ENCODE results near the gene TSR3. TPM values are rescaled to one million over a fixed set of nuclear protein-coding genes. Genes with fewer than 3 reads are reported as not detected.

Gene TSR3
- total RNA-seq, 2 experiments from 2014 or later: 86.5 to 92.1 TPM

- POLR2A ChIA-PET: no interaction called here
- CTCF ChIA-PET: no interaction called here
Observed at GRCh38 chr16:1320097-1320496, 31.6 kb downstream of the TSR3 start.

GRCh38 chr16:1319041-1319440 is 32.6 kb downstream of the TSR3 start:
- ChIA-PET CTCF (no interaction called here), POLR2A (no interaction called here)

GRCh38 chr16:1318268-1318545 is 33.5 kb downstream of the TSR3 start:
- ChIA-PET POLR2A (no interaction called here), CTCF (no interaction called here)

- ChIA-PET CTCF (interaction anchor here (1.8 kb wide), 1 partner anchor 13 kb away, joined by 5 read pairs; no protein-coding TSS in a partner anchor), POLR2A (no interaction called here)
Observed at GRCh38 chr16:1317479-1318267, 34.0 kb downstream of the TSR3 start.

GRCh38 chr16:1316033-1316405 is 35.7 kb downstream of the TSR3 start:
- ChIA-PET POLR2A (interaction anchor here (0.9 kb wide), 1 partner anchor 8 kb away, joined by 4 read pairs; no protein-coding TSS in a partner anchor), CTCF (interaction anchor here (1.8 kb wide), 1 partner anchor 15 kb away, joined by 5 read pairs; no protein-coding TSS in a partner anchor)

- CTCF ChIA-PET: interaction anchor here (1.8 kb wide), 1 partner anchor 15 kb away, joined by 5 read pairs; no protein-coding TSS in a partner anchor
- POLR2A ChIA-PET: interaction anchor here (0.9 kb wide), 1 partner anchor 9 kb away, joined by 4 read pairs; no protein-coding TSS in a partner anchor
Observed at GRCh38 chr16:1315081-1316032, 36.3 kb downstream of the TSR3 start.

GRCh38 chr16:1314399-1315068 is 37.1 kb downstream of the TSR3 start:
- CTCF ChIA-PET: no interaction called here
- POLR2A ChIA-PET: no interaction called here

- POLR2A ChIA-PET: interaction anchor here (0.6 kb wide), 1 partner anchor 391 kb away, joined by 4 read pairs; no protein-coding TSS in a partner anchor
- CTCF ChIA-PET: no interaction called here
Observed at GRCh38 chr16:1313721-1314369, 37.8 kb downstream of the TSR3 start.

GRCh38 chr16:1312903-1313302 is 38.8 kb downstream of the TSR3 start:
- POLR2A ChIA-PET: interaction anchor here (0.6 to 0.7 kb wide), 2 partner anchors 392 to 596 kb away, joined by 4 to 8 read pairs; no protein-coding TSS in a partner anchor
- CTCF ChIA-PET: no interaction called here

GRCh38 chr16:1312467-1312816 is 39.2 kb downstream of the TSR3 start:
- CTCF ChIA-PET: interaction anchor here (1.1 kb wide), 1 partner anchor 26 kb away, joined by 3 read pairs; no protein-coding TSS in a partner anchor
- POLR2A ChIA-PET: no interaction called here

GRCh38 chr16:1311738-1312466 is 39.8 kb downstream of the TSR3 start:
- ChIA-PET POLR2A (no interaction called here), CTCF (interaction anchor here (1.1 kb wide), 1 partner anchor 26 kb away, joined by 3 read pairs; no protein-coding TSS in a partner anchor)

- ChIA-PET CTCF (no interaction called here), POLR2A (no interaction called here)
Observed at GRCh38 chr16:1311212-1311737, 40.4 kb downstream of the TSR3 start.

- CTCF ChIA-PET: interaction anchor here (0.6 kb wide), 1 partner anchor 53 kb away, joined by 3 read pairs; no protein-coding TSS in a partner anchor
- POLR2A ChIA-PET: no interaction called here
Observed at GRCh38 chr16:1310832-1311200, 40.9 kb downstream of the TSR3 start.

- CTCF ChIA-PET: interaction anchor here (0.6 to 1.0 kb wide), 2 partner anchors 9 to 53 kb away, joined by 3 read pairs; no protein-coding TSS in a partner anchor
- POLR2A ChIA-PET: no interaction called here
Observed at GRCh38 chr16:1309888-1310831, 41.5 kb downstream of the TSR3 start.

GRCh38 chr16:1308977-1309885 is 42.4 kb downstream of the TSR3 start, which contains the start of gene UBE2I:
TSS of gene UBE2I (plus strand) at chr16:1309636. CDS start at chr16:1314031, 4,395 bp downstream.
- ChIA-PET CTCF (interaction anchor here (1.0 kb wide), 1 partner anchor 8 kb away, joined by 3 read pairs; no protein-coding TSS in a partner anchor), POLR2A (interaction anchor here (0.5 to 1.2 kb wide), 2 partner anchors 34 to 302 kb away, joined by 3 to 4 read pairs; partner anchors contain the start of gene IFT140)

All from activated CD8-positive, alpha-beta memory T cell treated with anti-CD3 and anti-CD28 coated beads for 36 hours (primary cell).